Measurements from ENCODE around the gene VPS13D.

Gene VPS13D

GRCh38 chr1:12344596-12345349 lies 114.9 kb downstream of the VPS13D start:
- H3K4me3 ChIP-seq (ENCODE audit: low read length) = no peak overlapping the region
- DNase-seq (ENCODE audit: low read depth, low spot score) = peak; percentile 7

GRCh38 chr1:12345350-12346217 lies 115.8 kb downstream of the VPS13D start:
- no peak overlapping the region for H3K4me3 ChIP-seq (ENCODE audit: low read length)
- peak; percentile 27 for DNase-seq (ENCODE audit: low read depth, low spot score)

- H3K4me3 ChIP-seq (ENCODE audit: low read length) = no peak overlapping the region
- DNase-seq (ENCODE audit: low read depth, low spot score) = no peak
Observed at GRCh38 chr1:12346483-12347151, 116.8 kb downstream of the VPS13D start.

GRCh38 chr1:12348113-12348512 lies 118.3 kb downstream of the VPS13D start:
- DNase-seq (ENCODE audit: low read depth, low spot score) = no peak
- H3K4me3 ChIP-seq (ENCODE audit: low read length) = no peak overlapping the region

GRCh38 chr1:12353981-12354380 lies 124.2 kb downstream of the VPS13D start:
- no peak for DNase-seq (ENCODE audit: low read depth, low spot score)
- no peak overlapping the region for H3K4me3 ChIP-seq (ENCODE audit: low read length)

- no peak overlapping the region for H3K4me3 ChIP-seq (ENCODE audit: low read length)
- DNase-seq (ENCODE audit: low read depth, low spot score) = no peak
Observed at GRCh38 chr1:12356004-12356890, 126.4 kb downstream of the VPS13D start.

GRCh38 chr1:12358499-12358898 lies 128.7 kb downstream of the VPS13D start:
- H3K4me3 ChIP-seq (ENCODE audit: low read length) = no peak overlapping the region
- DNase-seq (ENCODE audit: low read depth, low spot score) = no peak

- H3K4me3 ChIP-seq (ENCODE audit: low read length) = no peak overlapping the region
- no peak for DNase-seq (ENCODE audit: low read depth, low spot score)
Observed at GRCh38 chr1:12359359-12360133, 129.7 kb downstream of the VPS13D start.

- no peak overlapping the region for H3K4me3 ChIP-seq (ENCODE audit: low read length)
- DNase-seq (ENCODE audit: low read depth, low spot score) = no peak
Observed at GRCh38 chr1:12368646-12369045, 138.8 kb downstream of the VPS13D start.

- DNase-seq (ENCODE audit: low read depth, low spot score) = no peak
- H3K4me3 ChIP-seq (ENCODE audit: low read length) = no peak overlapping the region
Observed at GRCh38 chr1:12369258-12369657, 139.4 kb downstream of the VPS13D start.

- no peak for DNase-seq (ENCODE audit: low read depth, low spot score)
- H3K4me3 ChIP-seq (ENCODE audit: low read length) = no peak overlapping the region
Observed at GRCh38 chr1:12370333-12370975, 140.6 kb downstream of the VPS13D start.

GRCh38 chr1:12371053-12371452 lies 141.2 kb downstream of the VPS13D start:
- H3K4me3 ChIP-seq (ENCODE audit: low read length) = no peak overlapping the region

GRCh38 chr1:12372180-12372579 lies 142.3 kb downstream of the VPS13D start:
- DNase-seq (ENCODE audit: low read depth, low spot score) = no peak
- no peak overlapping the region for H3K4me3 ChIP-seq (ENCODE audit: low read length)

More at GRCh38 chr1:12371053-12371452, 141.2 kb downstream of the VPS13D start:
- DNase-seq (ENCODE audit: low read depth, low spot score) = no peak

- no peak overlapping the region for H3K4me3 ChIP-seq (ENCODE audit: low read length)
- DNase-seq (ENCODE audit: low read depth, low spot score) = no peak
Observed at GRCh38 chr1:12372761-12373160, 142.9 kb downstream of the VPS13D start.

- no peak for DNase-seq (ENCODE audit: low read depth, low spot score)
- H3K4me3 ChIP-seq (ENCODE audit: low read length) = no peak overlapping the region
Observed at GRCh38 chr1:12375133-12375829, 145.5 kb downstream of the VPS13D start.

GRCh38 chr1:12376236-12377045 lies 146.6 kb downstream of the VPS13D start:
- DNase-seq (ENCODE audit: low read depth, low spot score) = no peak

More at GRCh38 chr1:12376236-12377045, 146.6 kb downstream of the VPS13D start:
- H3K4me3 ChIP-seq (ENCODE audit: low read length) = no peak overlapping the region

Data from Jurkat, Clone E6-1 (cell line).